Kidney (tissue), 14 donors: ENCODE measurements around the gene EIF5B. TPM values are rescaled to one million over a fixed set of nuclear protein-coding genes. Genes with fewer than 3 reads are reported as not detected.

Experiments used
- DNase-seq, 5 donors: peaks; one replicate each; pipeline ENCODE4 v3.0.0-alpha.2; 2013 to 2020
- FAIRE-seq: peaks from 2 replicates; lab custom pipeline; 2012; peaks lifted over from hg19 to GRCh38; lab: Jason Lieb, UNC
- H3K27ac ChIP-seq, 2 donors: one replicate each; pipeline ENCODE4 v1.7.0; 2013; ENCODE audit warnings: low read depth in 2 of 2, low read length in 2 of 2, inconsistent platforms in 1 of 2
- H3K27me3 ChIP-seq: one replicate; pipeline ENCODE4 v1.7.1; 2013; ENCODE audit warnings: low read length, inconsistent platforms; ENCODE audit not compliant: control insufficient read depth, insufficient read depth
- H3K36me3 ChIP-seq, 3 donors: one replicate each; pipeline versions ENCODE4 v1.7.0 to v1.7.1; 2013; ENCODE audit warnings: low read length in 3 of 3, control low read depth in 1 of 3, inconsistent platforms in 1 of 3; ENCODE audit not compliant: insufficient read depth in 3 of 3, control insufficient read depth in 2 of 3
- H3K4me1 ChIP-seq, 3 donors: one replicate each; pipeline versions ENCODE4 v1.7.0 to v1.7.1; 2013; ENCODE audit warnings: low read length in 3 of 3, inconsistent platforms in 1 of 3, low read depth in 1 of 3; ENCODE audit not compliant: control insufficient read depth in 2 of 3, insufficient read depth in 2 of 3
- H3K4me3 ChIP-seq, 3 donors: one replicate each; pipeline versions ENCODE4 v1.7.0 to v1.8.1; 2013; ENCODE audit warnings: low read length in 3 of 3, control low read depth in 1 of 3, inconsistent platforms in 1 of 3
- H3K9ac ChIP-seq, 3 donors: one replicate each; pipeline versions ENCODE4 v1.7.0 to v1.7.1; 2013; ENCODE audit warnings: low read length in 3 of 3, control low read depth in 1 of 3, inconsistent platforms in 1 of 3
- H3K9me3 ChIP-seq, 3 donors: one replicate each; pipeline versions ENCODE4 v1.7.0 to v1.7.1; 2013; ENCODE audit warnings: low read length in 3 of 3, control low read depth in 1 of 3, inconsistent platforms in 1 of 3; ENCODE audit not compliant: control insufficient read depth in 2 of 3, insufficient read depth in 1 of 3
- CTCF ChIP-seq: IDR thresholded peaks from 3 replicates; pipeline ENCODE4 v1.5.1; 2012; ENCODE audit warnings: mild to moderate bottlenecking, moderate library complexity, borderline replicate concordance; ENCODE audit not compliant: insufficient read depth; ENCODE audit errors: extremely low read depth
- intact Hi-C: fragments of 100-400 bp; cut with DNase I; formaldehyde crosslinking; loops from one replicate; pipeline ENCODE4 v1.11.1; 2022
- polyA plus RNA-seq: library from polyadenylated mRNA; stranded (reverse); fragments of 350-450 nt; fragmentation: Illumina TruSeq; extraction: RNeasy Lipid Tissue Mini Kit (QIAGEN cat#74804); gene quantifications from one replicate; pipeline ENCODE4 v1.2.3, GENCODE V29; 2014; ENCODE audit warnings: low read depth, low replicate concordance; ENCODE audit not compliant: insufficient read depth
- total RNA-seq: library from RNA; stranded (reverse); fragmentation: NEBNext Ultra II Directional; extraction: Animal tissue kit (Norgen Biotek cat#: 25700); gene quantifications from one replicate; pipeline ENCODE4 v1.2.1, GENCODE V29; 2021
- donor health status: control.
- donor health status: control.
- donor health status: control.
- donor health status: control.
- donor health status: control.
- donor health status: DM: yes; HTN: yes; CAD: no.
- donor health status: Normal renal cell carcinoma (clear cell type).

The EIF5B gene
- total and polyA plus RNA-seq, 2 donors from 2014 or later: 36.9 to 39.7 TPM

GRCh38 chr2:99399795-99400194, 62.6 kb downstream of the EIF5B start:
- no peak overlapping the region for H3K4me3 ChIP-seq
- peaks cover 0 to 10% (median 2%) of the 10 kb centered on the region in 3 donors for H3K4me1 ChIP-seq
- intact Hi-C loops: no loop called here
- no peak overlapping the region for H3K27ac ChIP-seq
- DNase-seq: no peak
- no peaks in the 10 kb centered on the region for H3K27me3 ChIP-seq
- peaks cover 8 to 78% (median 44%) of the 10 kb centered on the region in 3 donors for H3K36me3 ChIP-seq
- TF ChIP-seq CTCF: no peak
- no peak for FAIRE-seq
- H3K9ac ChIP-seq: no peak overlapping the region
- no peaks in the 10 kb centered on the region for H3K9me3 ChIP-seq

GRCh38 chr2:99401841-99402240, 64.7 kb downstream of the EIF5B start:
- no peak overlapping the region for H3K4me3 ChIP-seq
- FAIRE-seq: no peak
- no peaks in the 10 kb centered on the region for H3K27me3 ChIP-seq
- no peak for TF ChIP-seq CTCF
- DNase-seq: no peak
- no peak overlapping the region for H3K27ac ChIP-seq
- peaks cover 0 to 15% (median 2%) of the 10 kb centered on the region in 3 donors for H3K4me1 ChIP-seq
- H3K36me3 ChIP-seq: peaks cover 9 to 82% (median 44%) of the 10 kb centered on the region in 3 donors
- intact Hi-C loops: no loop called here
- H3K9ac ChIP-seq: no peak overlapping the region
- no peaks in the 10 kb centered on the region for H3K9me3 ChIP-seq

- no peak overlapping the region for H3K9ac ChIP-seq
- DNase-seq (no peak), FAIRE-seq (no peak)
- no peak for TF ChIP-seq CTCF
- no peak overlapping the region for H3K27ac ChIP-seq
- no peaks in the 10 kb centered on the region for H3K9me3 ChIP-seq
- H3K4me3 ChIP-seq: no peak overlapping the region
- H3K27me3 ChIP-seq: no peaks in the 10 kb centered on the region
- H3K36me3 ChIP-seq: peaks cover 9 to 82% (median 42%) of the 10 kb centered on the region in 3 donors
- intact Hi-C loops: no loop called here
- H3K4me1 ChIP-seq: peaks cover 0 to 15% (median 2%) of the 10 kb centered on the region in 3 donors
Measured at GRCh38 chr2:99403084-99403483, 65.9 kb downstream of the EIF5B start.

- Histone ChIP-seq H3K27me3 (no peaks in the 10 kb centered on the region), H3K36me3 (peaks cover 9 to 77% (median 38%) of the 10 kb centered on the region in 3 donors), H3K9me3 (no peaks in the 10 kb centered on the region), H3K27ac (no peak overlapping the region), H3K4me1 (peaks cover 0 to 15% (median 2%) of the 10 kb centered on the region in 3 donors), H3K4me3 (peak overlapping the region in 1 of 3 donors; percentile 2), H3K9ac (no peak overlapping the region)
- peak in 3 of 5 donors; percentile 27 to 63 (median 38) for DNase-seq
- FAIRE-seq: no peak
- TF ChIP-seq CTCF: peak; percentile 19
- intact Hi-C loops: no loop called here
Measured at GRCh38 chr2:99403524-99403923, 66.3 kb downstream of the EIF5B start.
